Gastrocnemius medialis (tissue), 4 donors: ENCODE measurements around the gene EVA1C. TPM values are rescaled to one million over a fixed set of nuclear protein-coding genes. Genes with fewer than 3 reads are reported as not detected.
"Not testable (repeated sequence)": the region's sequence is repeated elsewhere in the genome, so short reads cannot be mapped to it uniquely, and the experiment has no call there.

ENCODE experiments used
- ATAC-seq, 2 donors: fragments of 150-250 bp; one replicate each; pipeline ENCODE4 v1.9.1; 2016
- DNase-seq, 2 donors: peaks; one replicate each; pipeline ENCODE4 v3.0.0-alpha.2; 2019
- H3K27ac ChIP-seq, 4 donors: fragments of 200-600 bp; sonication (generic); 1 replicate in 1 of 4; 2 replicates in 3 of 4; pipeline ENCODE4 v1.5.1; 2016 to 2018; ENCODE audit warnings: mild to moderate bottlenecking in 2 of 4, moderate library complexity in 1 of 4
- H3K27me3 ChIP-seq, 3 donors: fragments of 200-600 bp; sonication (generic) in 2 of 3; 1 replicate in 1 of 3; 2 replicates in 2 of 3; pipeline versions ENCODE4 v1.5.1 to v1.6.0; 2016 to 2019; ENCODE audit warnings: mild to moderate bottlenecking in 1 of 3, moderate library complexity in 1 of 3
- H3K36me3 ChIP-seq, 2 donors: fragments of 200-600 bp; sonication (generic) in 1 of 2; one replicate each; pipeline ENCODE4 v1.5.1; 2017 to 2018
- H3K4me1 ChIP-seq, 2 donors: fragments of 200-600 bp; sonication (generic) in 1 of 2; one replicate each; pipeline ENCODE4 v1.5.1; 2016 to 2017; ENCODE audit warnings: mild to moderate bottlenecking in 2 of 2
- H3K4me3 ChIP-seq, 4 donors: fragments of 200-600 bp; sonication (generic) in 3 of 4; 1 replicate in 1 of 4; 2 replicates in 3 of 4; pipeline ENCODE4 v1.5.1; 2016 to 2019; ENCODE audit warnings: mild to moderate bottlenecking in 2 of 4
- H3K9me3 ChIP-seq, 3 donors: fragments of 200-600 bp; sonication (generic) in 2 of 3; 1 replicate in 1 of 3; 2 replicates in 2 of 3; pipeline ENCODE4 v1.5.1; 2016 to 2019
- POLR2A ChIP-seq, 2 donors: fragments of 450-650 bp; IDR thresholded peaks; one replicate each; pipeline ENCODE4 v1.6.1; 2017; ENCODE audit warnings: antibody characterized with exemption in 2 of 2, mild to moderate bottlenecking in 2 of 2, moderate library complexity in 2 of 2
- in situ Hi-C, 4 donors: fragments of 200-750 bp; cut with MboI; loops; one replicate each; pipeline versions ENCODE4 v1.15.0 to v1.8.0; 2017; ENCODE audit warnings: low sequenced_read_pairs in 4 of 4
- intact Hi-C: fragments of 100-400 bp; cut with DNase I; formaldehyde crosslinking; loops from one replicate; pipeline ENCODE4 v1.15.1; 2023; ENCODE audit warnings: low total_unique reads
- total RNA-seq, 4 donors: library from RNA; depleted of rRNA; stranded (reverse); fragments of >200 nt; gene quantifications; one replicate each; pipeline versions ENCODE4 v1.1.0 to v1.2.3, GENCODE V29; 2016
- TF ChIP-seq, protein P1 (sequence below), 5 experiments: fragments of 450-650 bp in 3 of 5; fragments of 200-600 bp in 2 of 5; sonication (generic) in 2 of 5; IDR thresholded peaks in 4 of 5; conservative IDR thresholded peaks in 1 of 5; 1 replicate in 4 of 5; 2 replicates in 1 of 5; pipeline ENCODE4 v1.5.1; 2016 to 2019; ENCODE audit warnings: antibody characterized with exemption in 5 of 5, mild to moderate bottlenecking in 3 of 5, moderate library complexity in 3 of 5

Gene EVA1C
- total RNA-seq, 4 donors from 2014 or later = 9.2 to 15.8 (median 12.1) TPM

DNA sequence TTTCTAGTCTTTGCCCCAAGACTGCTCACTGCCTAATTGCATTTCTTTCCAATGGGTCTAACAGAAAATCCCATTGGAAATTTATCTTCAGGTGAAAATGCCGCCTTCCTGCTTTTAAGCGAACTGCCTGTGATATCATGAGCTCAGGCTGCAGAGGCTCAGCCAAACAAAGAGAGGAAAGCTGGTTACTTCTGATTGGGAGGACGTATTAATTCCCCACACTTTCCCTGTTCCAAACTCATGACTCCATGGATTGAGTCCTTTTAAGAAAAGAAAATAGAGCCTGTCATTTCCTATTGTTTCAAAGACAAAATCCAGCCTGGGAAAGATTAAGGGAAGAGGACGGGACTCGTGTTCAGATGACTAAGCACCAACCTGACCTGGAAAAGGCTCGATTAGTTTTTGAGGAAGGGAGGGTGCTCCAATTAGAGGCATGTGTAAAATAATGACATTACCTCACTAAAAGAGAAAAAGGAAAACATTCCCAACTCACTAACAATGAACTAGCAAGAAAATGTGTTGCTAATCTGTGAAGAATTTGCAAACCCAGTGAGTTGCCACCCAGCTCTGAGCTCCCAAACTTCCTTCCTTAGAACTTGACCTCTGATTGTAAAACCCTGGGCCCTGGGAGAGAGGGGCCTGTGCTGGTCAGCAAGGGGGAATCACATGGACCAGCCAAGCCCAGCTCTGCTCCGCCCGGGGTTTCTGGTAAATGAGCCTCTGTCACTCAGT lies 111.6 kb downstream of the EVA1C start:
- Histone ChIP-seq H3K27ac (peak overlapping the region; percentile 47 to 81 (median 72)), H3K4me3 (no peak overlapping the region), H3K9me3 (no peaks in the 10 kb centered on the region), H3K4me1 (peaks cover 0 to 16% of the 10 kb centered on the region in 2 donors), H3K36me3 (no peaks in the 10 kb centered on the region), H3K27me3 (no peaks in the 10 kb centered on the region)
- no peak for DNase-seq
- intact Hi-C loops = loop anchor here (5.0 kb wide), 1 partner anchor 112 kb away; the partner anchor contains the start of gene EVA1C
- peak; percentile 40 to 52 for ATAC-seq
- peak in 1 of 2 donors; percentile 14 for TF ChIP-seq POLR2A (IDR thresholded peaks at IDR 0.05)
- TF ChIP-seq, protein P1, sequence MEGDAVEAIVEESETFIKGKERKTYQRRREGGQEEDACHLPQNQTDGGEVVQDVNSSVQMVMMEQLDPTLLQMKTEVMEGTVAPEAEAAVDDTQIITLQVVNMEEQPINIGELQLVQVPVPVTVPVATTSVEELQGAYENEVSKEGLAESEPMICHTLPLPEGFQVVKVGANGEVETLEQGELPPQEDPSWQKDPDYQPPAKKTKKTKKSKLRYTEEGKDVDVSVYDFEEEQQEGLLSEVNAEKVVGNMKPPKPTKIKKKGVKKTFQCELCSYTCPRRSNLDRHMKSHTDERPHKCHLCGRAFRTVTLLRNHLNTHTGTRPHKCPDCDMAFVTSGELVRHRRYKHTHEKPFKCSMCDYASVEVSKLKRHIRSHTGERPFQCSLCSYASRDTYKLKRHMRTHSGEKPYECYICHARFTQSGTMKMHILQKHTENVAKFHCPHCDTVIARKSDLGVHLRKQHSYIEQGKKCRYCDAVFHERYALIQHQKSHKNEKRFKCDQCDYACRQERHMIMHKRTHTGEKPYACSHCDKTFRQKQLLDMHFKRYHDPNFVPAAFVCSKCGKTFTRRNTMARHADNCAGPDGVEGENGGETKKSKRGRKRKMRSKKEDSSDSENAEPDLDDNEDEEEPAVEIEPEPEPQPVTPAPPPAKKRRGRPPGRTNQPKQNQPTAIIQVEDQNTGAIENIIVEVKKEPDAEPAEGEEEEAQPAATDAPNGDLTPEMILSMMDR (IDR thresholded peaks at IDR 0.05 in 4 of 5, conservative IDR thresholded peaks at IDR 0.05 in 1 of 5) = no peak
- in situ Hi-C loops = no loop called here

DNA sequence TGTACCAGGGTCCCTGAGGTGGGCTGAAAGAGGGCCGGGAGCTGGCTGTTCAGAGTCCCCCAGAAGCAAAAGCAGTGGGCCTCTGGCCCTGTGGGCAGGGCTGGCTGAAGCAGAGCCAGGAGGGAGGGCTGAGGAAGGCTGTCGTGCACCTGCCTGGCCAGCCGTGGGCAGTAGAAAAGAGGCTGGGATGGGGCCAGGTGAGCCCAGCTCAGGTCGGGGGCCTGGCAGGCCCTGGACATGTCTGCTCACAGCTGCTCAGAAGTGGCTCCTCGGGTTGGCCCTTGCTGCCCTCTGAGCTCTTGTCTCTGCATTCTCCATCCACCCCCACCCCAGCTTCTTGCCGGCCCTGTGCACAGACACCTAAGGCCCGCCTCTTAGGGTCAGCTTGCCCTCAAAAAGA lies 112.8 kb downstream of the EVA1C start:
- ATAC-seq = no peak
- no peak for DNase-seq
- H3K27me3 ChIP-seq = no peaks in the 10 kb centered on the region
- no peaks in the 10 kb centered on the region for H3K9me3 ChIP-seq
- intact Hi-C loops (no loop called here), in situ Hi-C loops (no loop called here)
- H3K4me3 ChIP-seq = no peak overlapping the region
- peak overlapping the region; percentile 47 to 75 (median 70) for H3K27ac ChIP-seq
- no peaks in the 10 kb centered on the region for H3K36me3 ChIP-seq
- peaks cover 0 to 16% of the 10 kb centered on the region in 2 donors for H3K4me1 ChIP-seq
- TF ChIP-seq, protein P1 (IDR thresholded peaks at IDR 0.05 in 4 of 5, conservative IDR thresholded peaks at IDR 0.05 in 1 of 5) = no peak
- TF ChIP-seq POLR2A (IDR thresholded peaks at IDR 0.05) = no peak

DNA sequence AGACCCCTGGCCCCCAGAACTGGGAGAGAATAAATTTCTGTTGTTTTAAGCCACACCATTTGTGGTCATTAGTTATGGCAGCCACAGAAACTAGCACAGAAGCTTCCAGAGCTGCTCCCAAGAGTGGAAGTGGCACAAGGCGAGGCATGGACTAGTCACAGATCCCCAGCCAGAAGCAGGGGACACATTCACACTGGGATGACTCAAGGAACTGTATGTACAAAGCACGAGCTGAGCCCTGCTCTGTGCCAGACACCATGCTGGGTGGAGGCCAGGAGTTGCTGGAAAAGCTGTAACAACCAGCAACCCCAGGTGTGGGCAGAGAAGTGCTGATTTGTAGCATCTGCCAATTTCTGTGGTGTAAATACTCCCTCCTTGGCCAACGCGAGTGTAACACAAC lies 117.2 kb downstream of the EVA1C start:
- DNase-seq (no peak), ATAC-seq (no peak)
- H3K27ac ChIP-seq = no peak overlapping the region
- no peaks in the 10 kb centered on the region for H3K9me3 ChIP-seq
- no peak for TF ChIP-seq POLR2A (IDR thresholded peaks at IDR 0.05)
- TF ChIP-seq, protein P1 (IDR thresholded peaks at IDR 0.05 in 4 of 5, conservative IDR thresholded peaks at IDR 0.05 in 1 of 5) = no peak
- in situ Hi-C loops (no loop called here), intact Hi-C loops (no loop called here)
- H3K27me3 ChIP-seq = no peaks in the 10 kb centered on the region
- H3K36me3 ChIP-seq = no peaks in the 10 kb centered on the region
- H3K4me3 ChIP-seq = no peak overlapping the region
- H3K4me1 ChIP-seq = no peaks in the 10 kb centered on the region

DNA sequence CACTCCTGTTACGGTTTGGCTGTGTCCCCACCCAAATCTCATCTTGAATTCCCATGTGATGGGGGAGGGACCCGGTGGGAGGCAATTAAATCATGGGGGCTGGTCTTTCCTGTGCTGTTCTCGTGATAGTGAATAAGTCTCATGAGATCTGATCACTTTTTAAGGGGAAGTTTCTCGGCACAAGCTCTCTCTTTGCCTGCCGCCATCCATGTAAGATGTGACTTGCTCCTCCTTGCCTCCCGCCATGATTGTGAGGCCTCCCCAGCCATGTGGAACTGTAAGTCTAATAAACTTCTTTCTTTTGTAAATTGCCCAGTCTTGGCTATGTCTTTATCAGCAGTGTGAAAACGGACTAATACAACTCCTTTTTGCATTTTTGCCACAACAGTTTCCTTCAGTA lies 118.3 kb downstream of the EVA1C start:
- H3K27ac ChIP-seq, DNase-seq, in situ Hi-C loops, H3K4me3 ChIP-seq, H3K36me3 ChIP-seq, intact Hi-C loops, ATAC-seq, H3K27me3 ChIP-seq, H3K4me1 ChIP-seq, H3K9me3 ChIP-seq: not testable (repeated sequence)

DNA sequence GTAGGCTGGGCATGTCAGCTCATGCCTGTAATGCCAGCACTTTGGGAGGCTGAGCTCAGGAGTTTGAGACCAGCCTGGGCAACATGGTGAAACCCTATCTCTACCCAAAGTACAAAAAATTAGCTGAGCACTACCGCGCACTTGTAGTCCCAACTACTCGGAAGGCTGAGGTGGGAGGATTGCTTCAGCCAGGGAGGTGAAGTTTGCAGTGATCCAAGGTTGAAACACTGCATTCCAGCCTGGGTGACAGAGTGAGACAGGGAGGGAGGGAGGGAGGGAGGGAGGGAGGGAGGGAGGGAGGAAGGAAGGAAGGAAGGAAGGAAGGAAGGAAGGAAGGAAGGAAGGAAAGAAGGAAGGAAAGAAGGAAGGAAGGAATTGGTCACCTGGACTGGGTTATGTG lies 119.1 kb downstream of the EVA1C start:
- ATAC-seq, in situ Hi-C loops: not testable (repeated sequence)

More for the DNA sequence above, 119.1 kb downstream of the EVA1C start:
- H3K9me3 ChIP-seq, H3K27me3 ChIP-seq, intact Hi-C loops, H3K4me3 ChIP-seq, DNase-seq, H3K4me1 ChIP-seq, H3K27ac ChIP-seq, H3K36me3 ChIP-seq: not testable (repeated sequence)
